ENCODE measurements around the gene CGB7.
"Not testable (repeated sequence)": the region's sequence is repeated elsewhere in the genome, so short reads cannot be mapped to it uniquely, and the experiment has no call there.

DNA sequence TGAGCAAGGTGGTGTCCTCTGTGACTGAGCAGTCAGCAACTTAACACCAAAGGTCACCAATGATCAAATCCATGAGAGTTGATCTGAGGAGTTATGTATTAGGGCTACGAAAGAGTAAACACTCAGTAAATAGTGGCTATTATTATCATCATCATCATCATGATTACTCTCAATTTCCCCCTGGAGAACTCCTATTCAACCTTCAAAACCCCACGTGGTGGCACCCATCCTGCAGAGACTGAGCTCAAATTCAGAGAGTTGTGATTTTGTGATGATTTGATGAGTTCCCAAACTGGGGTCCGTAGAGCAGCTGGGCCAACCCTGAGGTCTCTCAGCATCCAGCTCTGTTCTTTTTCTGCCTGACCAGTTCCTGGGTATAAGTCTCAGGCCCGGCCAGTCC lies 7.7 kb downstream of the CGB7 start:
- not testable (repeated sequence) for TF ChIP-seq POLR2A, CTCF, POLR2AphosphoS5 (IDR thresholded peaks at IDR 0.05)

All from suprapubic skin (tissue), 4 donors.